Choroid plexus epithelial cell (primary cell): ENCODE measurements around the gene MTFMT.

Source experiments
- DNase-seq: peaks from one replicate; pipeline ENCODE4 v3.0.0-alpha.2; 2010; ENCODE audit warnings: low read depth
- H3K4me3 ChIP-seq: 2 replicates; pipeline ENCODE4 v1.5.1; 2011; ENCODE audit warnings: low read depth, mild to moderate bottlenecking, control low read depth, low read length, moderate library complexity
- TF ChIP-seq, protein P1 (sequence below): conservative IDR thresholded peaks from 2 replicates; pipeline ENCODE4 v1.5.1; 2011; ENCODE audit warnings: low read depth, mild to moderate bottlenecking, control low read depth, inconsistent platforms, low read length, moderate library complexity

MTFMT gene

DNA sequence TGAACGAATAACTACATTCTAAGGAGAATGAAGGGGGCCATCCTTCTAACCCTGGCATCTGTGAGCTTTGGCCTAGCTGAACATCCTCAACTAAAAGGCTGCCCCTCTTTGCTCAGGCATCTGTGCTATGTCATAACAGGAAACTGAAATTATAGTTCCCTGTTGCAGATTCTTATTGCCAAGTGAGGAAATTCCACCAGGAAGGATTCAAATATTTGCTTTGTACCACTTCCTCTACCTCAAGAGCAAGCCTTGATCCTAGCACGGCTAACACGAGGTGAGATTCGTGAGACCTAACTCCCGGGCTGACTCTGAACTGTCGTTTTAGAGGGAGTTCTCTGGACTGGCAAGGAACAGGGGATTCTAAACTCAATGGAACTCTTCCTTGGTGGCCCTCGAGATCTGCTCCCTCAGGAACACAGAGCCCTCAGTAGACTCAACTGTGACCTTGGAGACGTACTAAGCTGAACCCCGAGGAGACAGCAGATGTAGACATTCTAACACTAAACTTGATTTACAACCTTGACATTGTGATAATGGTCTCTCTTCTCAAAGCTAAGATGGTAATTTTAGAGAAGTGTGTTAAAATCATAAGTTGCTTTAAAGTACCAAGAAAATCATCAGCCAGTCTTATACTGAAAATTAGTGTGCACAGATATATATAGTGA lies 43.9 kb downstream of the MTFMT start:
- H3K4me3 ChIP-seq = no peak overlapping the region
- TF ChIP-seq, protein P1, sequence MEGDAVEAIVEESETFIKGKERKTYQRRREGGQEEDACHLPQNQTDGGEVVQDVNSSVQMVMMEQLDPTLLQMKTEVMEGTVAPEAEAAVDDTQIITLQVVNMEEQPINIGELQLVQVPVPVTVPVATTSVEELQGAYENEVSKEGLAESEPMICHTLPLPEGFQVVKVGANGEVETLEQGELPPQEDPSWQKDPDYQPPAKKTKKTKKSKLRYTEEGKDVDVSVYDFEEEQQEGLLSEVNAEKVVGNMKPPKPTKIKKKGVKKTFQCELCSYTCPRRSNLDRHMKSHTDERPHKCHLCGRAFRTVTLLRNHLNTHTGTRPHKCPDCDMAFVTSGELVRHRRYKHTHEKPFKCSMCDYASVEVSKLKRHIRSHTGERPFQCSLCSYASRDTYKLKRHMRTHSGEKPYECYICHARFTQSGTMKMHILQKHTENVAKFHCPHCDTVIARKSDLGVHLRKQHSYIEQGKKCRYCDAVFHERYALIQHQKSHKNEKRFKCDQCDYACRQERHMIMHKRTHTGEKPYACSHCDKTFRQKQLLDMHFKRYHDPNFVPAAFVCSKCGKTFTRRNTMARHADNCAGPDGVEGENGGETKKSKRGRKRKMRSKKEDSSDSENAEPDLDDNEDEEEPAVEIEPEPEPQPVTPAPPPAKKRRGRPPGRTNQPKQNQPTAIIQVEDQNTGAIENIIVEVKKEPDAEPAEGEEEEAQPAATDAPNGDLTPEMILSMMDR = no peak
- DNase-seq = peak; percentile 49

DNA sequence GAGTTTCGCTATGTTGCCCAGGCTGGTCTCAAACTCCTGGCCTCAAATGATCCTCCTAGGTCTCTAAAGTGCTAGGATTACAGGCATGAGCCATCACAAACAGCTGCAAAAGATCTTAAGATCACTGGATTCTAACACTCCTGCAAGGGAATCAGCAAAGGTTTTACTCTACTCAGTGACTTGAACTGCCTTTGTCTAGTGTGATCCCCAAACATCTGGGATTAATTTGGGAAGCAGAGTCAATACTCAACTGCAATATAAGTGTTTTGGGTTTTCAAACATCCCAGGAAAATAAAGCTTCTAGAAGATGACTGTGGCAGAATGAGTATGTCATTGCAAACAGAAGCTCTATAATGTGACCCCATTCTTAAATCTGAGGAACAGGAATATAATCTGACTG lies 47.0 kb downstream of the MTFMT start:
- H3K4me3 ChIP-seq = no peak overlapping the region
- no peak for DNase-seq

DNA sequence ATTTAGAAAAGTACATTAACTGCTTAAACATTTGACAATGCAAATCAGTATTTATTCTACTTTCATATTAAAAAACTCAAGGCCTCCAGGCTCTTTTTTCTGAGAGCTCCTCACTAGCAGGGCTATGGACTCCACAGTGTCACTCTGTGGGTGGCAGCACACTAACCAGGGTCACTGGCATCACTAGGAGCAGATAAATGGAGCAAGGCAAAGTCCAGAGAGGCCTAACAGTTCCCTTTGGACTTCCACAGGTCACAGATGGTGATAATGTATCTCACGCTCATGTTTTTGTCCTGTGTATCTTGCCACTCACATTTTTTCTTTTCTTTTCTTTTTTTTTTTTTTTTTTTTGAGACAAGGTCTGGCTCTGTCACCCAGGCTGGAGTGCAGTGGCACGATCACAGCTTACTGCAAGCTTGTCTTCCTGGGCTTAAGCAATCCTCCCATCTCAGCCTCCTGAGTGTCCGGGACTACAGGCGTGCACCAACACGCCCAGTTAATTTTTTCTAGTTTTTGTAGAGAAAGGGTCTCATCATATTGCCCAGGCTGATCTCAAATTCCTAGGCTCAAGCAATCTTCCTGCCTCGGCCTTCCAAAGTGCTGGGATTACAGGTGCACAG lies 47.5 kb downstream of the MTFMT start:
- no peak overlapping the region for H3K4me3 ChIP-seq
- TF ChIP-seq, protein P1 = no peak
- no peak for DNase-seq

More for the DNA sequence above, 47.0 kb downstream of the MTFMT start:
- TF ChIP-seq, protein P1 = no peak

DNA sequence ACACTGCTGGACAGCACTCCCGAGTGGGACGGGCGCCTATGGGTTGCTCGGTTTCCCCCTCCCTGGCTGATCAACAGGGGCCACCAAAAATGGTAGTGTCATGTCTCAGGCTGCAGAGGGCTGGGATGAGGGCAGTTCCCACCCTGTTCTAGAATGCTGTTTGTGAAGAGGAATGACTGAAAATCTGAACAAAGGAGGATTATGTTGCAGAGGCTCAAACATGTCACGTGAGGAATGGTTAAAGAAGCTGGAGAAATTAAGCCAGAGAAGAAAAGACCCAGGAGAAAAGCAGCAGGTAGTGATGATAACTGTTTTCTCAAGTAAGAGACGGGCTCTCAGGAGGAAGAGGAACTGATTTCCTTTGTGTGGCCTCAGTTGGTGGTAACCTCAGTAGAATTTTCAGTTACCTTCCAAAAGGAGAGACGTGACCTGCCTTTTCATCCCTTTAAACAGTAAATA lies 50.2 kb downstream of the MTFMT start:
- DNase-seq = no peak
- TF ChIP-seq, protein P1 = no peak

DNA sequence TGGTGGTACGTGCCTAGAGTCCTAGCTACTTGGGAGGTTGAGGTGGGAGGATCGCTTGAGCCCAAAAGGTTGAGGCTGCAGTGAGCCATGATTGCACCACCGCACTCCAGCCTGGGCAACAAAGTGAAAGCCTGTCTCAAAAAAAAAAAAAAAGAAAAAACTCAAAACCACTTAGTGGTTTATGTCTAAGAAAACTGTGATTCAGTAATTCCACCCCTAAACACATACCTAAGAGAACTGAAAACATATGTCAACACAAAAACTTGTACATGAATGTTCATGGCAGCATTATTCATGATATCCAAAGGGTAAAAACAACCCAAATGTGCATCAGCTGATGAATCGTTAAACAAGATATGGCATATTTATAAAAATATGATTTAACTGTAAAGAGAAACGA lies 54.0 kb downstream of the MTFMT start:
- no peak for DNase-seq
- no peak overlapping the region for H3K4me3 ChIP-seq
- TF ChIP-seq, protein P1 = no peak

More for the DNA sequence above, 50.2 kb downstream of the MTFMT start:
- no peak overlapping the region for H3K4me3 ChIP-seq

DNA sequence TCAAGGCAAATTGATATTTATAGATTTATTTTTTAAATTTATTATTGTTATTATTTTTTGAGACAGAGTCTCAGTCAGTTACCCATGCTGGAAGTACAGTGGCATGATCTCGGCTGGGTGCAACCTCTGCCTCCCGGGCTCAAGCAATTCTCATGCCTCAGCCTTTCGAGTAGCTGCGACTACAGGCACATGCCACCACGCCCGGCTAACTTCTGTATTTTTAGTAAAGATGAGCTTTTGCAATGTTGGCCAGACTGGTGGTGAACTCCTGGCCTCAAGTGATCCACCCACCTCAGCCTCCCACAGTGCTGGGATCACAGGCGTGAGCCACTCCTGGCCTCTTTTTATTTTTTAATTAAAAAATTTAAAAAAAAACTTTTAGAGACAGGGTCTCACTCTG lies 58.7 kb downstream of the MTFMT start:
- TF ChIP-seq, protein P1 = no peak
- DNase-seq = no peak
- no peak overlapping the region for H3K4me3 ChIP-seq

DNA sequence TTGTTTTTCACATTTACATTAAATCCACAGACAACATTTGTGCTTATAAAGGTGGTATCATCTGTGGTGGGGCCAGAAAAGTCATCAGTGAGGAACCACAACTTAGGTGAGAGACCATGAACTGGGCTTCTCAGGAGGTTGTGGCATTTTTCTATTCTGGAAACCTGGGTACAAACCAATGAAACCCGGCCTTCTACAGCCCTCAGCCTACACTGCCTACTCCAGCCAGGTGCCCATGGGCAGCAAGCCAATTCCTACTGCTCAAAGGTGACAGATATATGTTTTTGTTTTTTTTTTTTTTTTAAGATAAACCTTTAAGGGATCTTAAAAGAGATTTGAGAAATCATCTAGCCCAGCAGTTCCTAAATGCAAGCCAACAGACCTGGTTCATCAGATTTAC lies 60.0 kb downstream of the MTFMT start:
- no peak overlapping the region for H3K4me3 ChIP-seq
- no peak for DNase-seq
- TF ChIP-seq, protein P1 = no peak
